Hepatocyte (in vitro differentiated cells): ENCODE results near the gene TESK1. TPM values are rescaled to one million over a fixed set of nuclear protein-coding genes. Genes with fewer than 3 reads are reported as not detected.

Experiments used
- DNase-seq: peaks from one replicate; pipeline ENCODE4 v3.0.0-alpha.2; 2016; ENCODE audit warnings: low spot score
- H2AFZ ChIP-seq: fragments of 200-600 bp; sonication (generic); 2 replicates; pipeline ENCODE4 v1.6.0; 2016; ENCODE audit warnings: antibody characterized with exemption, mild to moderate bottlenecking
- H3K27ac ChIP-seq: fragments of 200-600 bp; sonication (generic); 2 replicates; pipeline ENCODE4 v1.5.1; 2016; ENCODE audit warnings: mild to moderate bottlenecking
- H3K27me3 ChIP-seq: fragments of 200-600 bp; sonication (generic); 2 replicates; pipeline ENCODE4 v1.6.1; 2016
- H3K36me3 ChIP-seq: fragments of 200-600 bp; sonication (generic); replicated peaks from 2 replicates; pipeline ENCODE4 v1.5.1; 2016; ENCODE audit warnings: low read depth; ENCODE audit not compliant: insufficient read depth
- H3K4me1 ChIP-seq: fragments of 200-600 bp; sonication (generic); 2 replicates; pipeline ENCODE4 v1.5.1; 2016; ENCODE audit warnings: mild to moderate bottlenecking, moderate library complexity; ENCODE audit not compliant: insufficient read depth
- H3K4me2 ChIP-seq: fragments of 200-600 bp; sonication (generic); 2 replicates; pipeline ENCODE4 v1.6.0; 2016
- H3K4me3 ChIP-seq: fragments of 200-600 bp; sonication (generic); 2 replicates; pipeline ENCODE4 v1.5.1; 2016; ENCODE audit warnings: mild to moderate bottlenecking
- H3K79me2 ChIP-seq: fragments of 200-600 bp; sonication (generic); 2 replicates; pipeline ENCODE4 v1.6.0; 2017; ENCODE audit warnings: mild to moderate bottlenecking
- H3K9me2 ChIP-seq: fragments of 200-600 bp; sonication (generic); replicated peaks from 2 replicates; pipeline ENCODE4 v1.6.0; 2017; ENCODE audit warnings: mild to moderate bottlenecking; ENCODE audit not compliant: insufficient read depth
- H3K9me3 ChIP-seq: fragments of 200-600 bp; sonication (generic); 2 replicates; pipeline ENCODE4 v1.5.1; 2016; ENCODE audit warnings: low read depth, mild to moderate bottlenecking
- H4K20me1 ChIP-seq: fragments of 200-600 bp; sonication (generic); 2 replicates; pipeline ENCODE4 v1.6.0; 2016; ENCODE audit warnings: mild to moderate bottlenecking; ENCODE audit not compliant: insufficient read depth, poor library complexity, severe bottlenecking
- CTCF ChIP-seq: fragments of 200-600 bp; sonication (generic); IDR thresholded peaks from 2 replicates; pipeline ENCODE4 v1.5.1; 2016; ENCODE audit warnings: antibody characterized with exemption, mild to moderate bottlenecking; ENCODE audit not compliant: poor library complexity
- EZH2 ChIP-seq: fragments of 200-600 bp; sonication (generic); IDR thresholded peaks from 2 replicates; pipeline ENCODE4 v1.6.1; 2016; ENCODE audit warnings: antibody characterized with exemption, mild to moderate bottlenecking, borderline replicate concordance
- EZH2phosphoT487 ChIP-seq: fragments of 200-600 bp; sonication (generic); IDR thresholded peaks from one replicate; pipeline ENCODE4 v1.6.1; 2018; ENCODE audit warnings: antibody characterized with exemption, mild to moderate bottlenecking, low read depth, moderate library complexity; ENCODE audit not compliant: unreplicated experiment, severe bottlenecking
- WGBS: methylation state at CpG from one replicate; pipeline ENCODE4 v1.1.6; 2016; ENCODE audit warnings: low lambda C conversion rate; ENCODE audit errors: missing lambda C conversion rate; 5-methylcytosine and 5-hydroxymethylcytosine counted together
- polyA plus RNA-seq: library from polyadenylated mRNA; unstranded; fragments of >200 nt; fragmentation: Nextera tagmentation; extraction: Ambion mirVana; gene quantifications from 2 replicates; pipeline ENCODE4 v1.2.1, GENCODE V29; 2016
- total RNA-seq: library from RNA; depleted of rRNA; stranded (reverse); fragments of >200 nt; gene quantifications from 2 replicates; pipeline ENCODE4 v1.2.3, GENCODE V29; 2014

TESK1 gene
- total and polyA plus RNA-seq, 2 experiments from 2014 or later = 17.4 to 30.3 TPM

- Histone ChIP-seq H3K36me3 (no peaks in the 10 kb centered on the region), H3K27ac (no peak overlapping the region), H2AFZ (peak overlapping the region; percentile 46), H3K4me3 (no peak overlapping the region), H4K20me1 (no peaks in the 10 kb centered on the region), H3K27me3 (peaks cover 31% of the 10 kb centered on the region), H3K9me2 (no peaks in the 10 kb centered on the region), H3K4me1 (no peaks in the 10 kb centered on the region), H3K4me2 (peak overlapping the region; percentile 76), H3K79me2 (no peaks in the 10 kb centered on the region), H3K9me3 (no peaks in the 10 kb centered on the region)
- no peak for DNase-seq
- 58% methylated on average over 17 of the region's 17 CpGs for WGBS
- no peak for TF ChIP-seq EZH2phosphoT487
- TF ChIP-seq CTCF = no peak
- TF ChIP-seq EZH2 = no peak
Measured at GRCh38 chr9:35615981-35616680, 11.1 kb downstream of the TESK1 start.

- no peaks in the 10 kb centered on the region for H3K79me2 ChIP-seq
- no peak overlapping the region for H3K27ac ChIP-seq
- peaks cover 31% of the 10 kb centered on the region for H3K27me3 ChIP-seq
- 10% methylated on average over 46 of the region's 51 CpGs for WGBS
- peak; percentile 80 for DNase-seq
- peak overlapping the region; percentile 46 for H2AFZ ChIP-seq
- H4K20me1 ChIP-seq = no peaks in the 10 kb centered on the region
- TF ChIP-seq EZH2 (no peak), CTCF (peak; percentile 21), EZH2phosphoT487 (no peak)
- peak overlapping the region; percentile 76 for H3K4me2 ChIP-seq
- no peaks in the 10 kb centered on the region for H3K4me1 ChIP-seq
- H3K9me3 ChIP-seq = no peaks in the 10 kb centered on the region
- H3K36me3 ChIP-seq = no peaks in the 10 kb centered on the region
- peak overlapping the region; percentile 0 for H3K4me3 ChIP-seq
- no peaks in the 10 kb centered on the region for H3K9me2 ChIP-seq
Measured at GRCh38 chr9:35616681-35617459, 11.8 kb downstream of the TESK1 start.

GRCh38 chr9:35617548-35617947 lies 12.5 kb downstream of the TESK1 start:
- H3K27ac ChIP-seq = no peak overlapping the region
- no peaks in the 10 kb centered on the region for H3K9me2 ChIP-seq
- H3K27me3 ChIP-seq = peaks cover 31% of the 10 kb centered on the region
- peak overlapping the region; percentile 76 for H3K4me2 ChIP-seq
- peak overlapping the region; percentile 46 for H2AFZ ChIP-seq
- TF ChIP-seq EZH2phosphoT487 = no peak
- TF ChIP-seq CTCF = no peak
- no peak for TF ChIP-seq EZH2
- no peaks in the 10 kb centered on the region for H3K36me3 ChIP-seq
- H3K4me3 ChIP-seq = no peak overlapping the region
- H3K79me2 ChIP-seq = no peaks in the 10 kb centered on the region
- WGBS = 72% methylated on average over 8 of the region's 8 CpGs
- H3K9me3 ChIP-seq = no peaks in the 10 kb centered on the region
- no peaks in the 10 kb centered on the region for H3K4me1 ChIP-seq
- H4K20me1 ChIP-seq = no peaks in the 10 kb centered on the region
- DNase-seq = no peak
